IMR-90 (cell line): Measurements from ENCODE around the gene COL15A1. TPM values are rescaled to one million over a fixed set of nuclear protein-coding genes. Genes with fewer than 3 reads are reported as not detected.

ENCODE experiments used
- ATAC-seq: fragments of 200-7000 bp; cut with Tn5 transposase; 2 replicates; pipeline ENCODE4 v1.9.1; 2020; ENCODE audit warnings: low read depth, mild to moderate bottlenecking, moderate library complexity
- BruUV-seq: library from RNA; stranded (reverse); fragments of 400-500 nt; replicated peaks from 2 replicates; lab custom pipeline; 2021; lab: Mats Ljungman, UMichigan
- CTCF ChIA-PET: fragments of 300-600 bp; formaldehyde crosslinking; extraction: SDS; loops from one replicate; lab custom pipeline; 2021; ENCODE audit warnings: antibody characterized with exemption; lab: Yijun Ruan, JAX
- POLR2A ChIA-PET: fragments of 300-600 bp; sonication (Branson Sonifier 250); formaldehyde crosslinking; loops from one replicate; lab custom pipeline; 2022; ENCODE audit warnings: antibody characterized with exemption; ENCODE audit not compliant: unreplicated experiment; lab: Charles Lee
- DNase-seq: peaks from one replicate; pipeline ENCODE4 v3.0.0; 2013
- H2AFZ ChIP-seq: replicated peaks from 2 replicates; pipeline ENCODE3; 2013; ENCODE audit warnings: low read length, mild to moderate bottlenecking; ENCODE audit not compliant: poor library complexity
- H2AK5ac ChIP-seq: 2 replicates; pipeline ENCODE4 v1.6.1; 2013; ENCODE audit warnings: low read depth, low read length, inconsistent platforms
- H2AK9ac ChIP-seq: replicated peaks from 2 replicates; pipeline ENCODE3; 2013; ENCODE audit warnings: mild to moderate bottlenecking, low read depth, low read length, moderate library complexity; ENCODE audit not compliant: poor library complexity
- H2BK120ac ChIP-seq: 2 replicates; pipeline ENCODE4 v1.6.1; 2013; ENCODE audit warnings: low read depth, low read length, inconsistent platforms
- H2BK15ac ChIP-seq: 3 replicates; pipeline ENCODE4 v1.6.1; 2013; ENCODE audit warnings: low read depth, low read length, inconsistent platforms
- H2BK20ac ChIP-seq: 2 replicates; pipeline ENCODE4 v1.6.1; 2013; ENCODE audit warnings: low read depth, mild to moderate bottlenecking, inconsistent platforms, low read length, moderate library complexity
- H2BK5ac ChIP-seq: 2 replicates; pipeline ENCODE4 v1.6.1; 2013; ENCODE audit warnings: mild to moderate bottlenecking, low read depth, low read length, inconsistent platforms; ENCODE audit not compliant: poor library complexity, severe bottlenecking
- H3K14ac ChIP-seq: replicated peaks from 2 replicates; pipeline ENCODE4 v1.6.1; 2013; ENCODE audit warnings: low read depth, low read length, inconsistent platforms
- H3K18ac ChIP-seq: 2 replicates; pipeline ENCODE4 v1.6.1; 2013; ENCODE audit warnings: low read depth, low read length, control low read depth
- H3K23ac ChIP-seq: 2 replicates; pipeline ENCODE4 v1.6.1; 2013; ENCODE audit warnings: low read depth, low read length, inconsistent platforms
- H3K27ac ChIP-seq: 2 replicates; pipeline ENCODE4 v1.5.1; 2013; ENCODE audit warnings: mild to moderate bottlenecking, control low read depth, low read length; ENCODE audit not compliant: insufficient read depth
- H3K27me3 ChIP-seq: 2 replicates; pipeline ENCODE4 v1.6.1; 2013; ENCODE audit warnings: low read length; ENCODE audit not compliant: control insufficient read depth, insufficient read depth
- H3K36me3 ChIP-seq: 2 replicates; pipeline ENCODE4 v1.6.1; 2013; ENCODE audit warnings: low read length, mixed read lengths; ENCODE audit not compliant: control insufficient read depth, insufficient read depth
- H3K4ac ChIP-seq: 2 replicates; pipeline ENCODE4 v1.6.1; 2013; ENCODE audit warnings: low read depth, low read length, inconsistent platforms
- H3K4me1 ChIP-seq: 2 replicates; pipeline ENCODE4 v1.6.1; 2013; ENCODE audit warnings: low read length, mixed read lengths; ENCODE audit not compliant: control insufficient read depth, insufficient read depth
- H3K4me2 ChIP-seq: 2 replicates; pipeline ENCODE4 v1.6.1; 2013; ENCODE audit warnings: low read depth, mild to moderate bottlenecking, control low read depth, low read length, moderate library complexity
- H3K4me3 ChIP-seq: 2 replicates; pipeline ENCODE4 v1.5.1; 2013; ENCODE audit warnings: low read depth, mild to moderate bottlenecking, control low read depth, low read length, moderate library complexity; ENCODE audit not compliant: insufficient read depth
- H3K56ac ChIP-seq: 2 replicates; pipeline ENCODE4 v1.6.1; 2013; ENCODE audit warnings: low read length, inconsistent platforms; ENCODE audit not compliant: insufficient read depth; ENCODE audit errors: extremely low read depth
- H3K79me1 ChIP-seq, 2 experiments: 2 replicates each; pipeline ENCODE4 v1.6.1; 2013; ENCODE audit warnings: low read length in 2 of 2, inconsistent platforms in 1 of 2, low read depth in 1 of 2
- H3K9ac ChIP-seq: 2 replicates; pipeline ENCODE4 v1.6.1; 2013; ENCODE audit warnings: low read depth, low read length, control low read depth
- H3K9me1 ChIP-seq: 2 replicates; pipeline ENCODE4 v1.6.1; 2013; ENCODE audit warnings: low read length, inconsistent platforms; ENCODE audit not compliant: insufficient read depth
- H3K9me3 ChIP-seq: 2 replicates; pipeline ENCODE4 v1.6.1; 2013; ENCODE audit warnings: low read length; ENCODE audit not compliant: control insufficient read depth, insufficient read depth
- H4K20me1 ChIP-seq: 2 replicates; pipeline ENCODE4 v1.6.1; 2013; ENCODE audit warnings: low read length, inconsistent platforms; ENCODE audit not compliant: insufficient read depth
- H4K5ac ChIP-seq: 2 replicates; pipeline ENCODE4 v1.6.1; 2013; ENCODE audit warnings: mild to moderate bottlenecking, low read depth, low read length, control low read depth
- H4K8ac ChIP-seq, 2 experiments: 2 replicates each; pipeline ENCODE4 v1.6.1; 2013; ENCODE audit warnings: low read depth in 2 of 2, low read length in 2 of 2, control low read depth in 1 of 2, inconsistent platforms in 1 of 2
- H4K91ac ChIP-seq: 2 replicates; pipeline ENCODE4 v1.6.1; 2013; ENCODE audit warnings: low read depth, low read length, inconsistent platforms; ENCODE audit not compliant: insufficient read depth
- CEBPB ChIP-seq: IDR thresholded peaks from 2 replicates; pipeline ENCODE4 v1.6.1; 2012; ENCODE audit warnings: low read depth, low read length, improper control_type of control experiment
- CHD1 ChIP-seq: IDR thresholded peaks from 2 replicates; pipeline ENCODE4 v1.6.1; 2012; ENCODE audit warnings: low read depth, low read length, improper control_type of control experiment
- MAFK ChIP-seq: IDR thresholded peaks from 2 replicates; pipeline ENCODE4 v1.6.1; 2012; ENCODE audit warnings: low read depth, low read length, improper control_type of control experiment
- MXI1 ChIP-seq: IDR thresholded peaks from 2 replicates; pipeline ENCODE4 v1.6.1; 2012; ENCODE audit warnings: low read depth, mild to moderate bottlenecking, low read length, moderate library complexity, borderline replicate concordance
- NFE2L2 ChIP-seq: fragments of 150-350 bp; IDR thresholded peaks from 2 replicates; pipeline ENCODE4 v1.6.1; 2016; ENCODE audit warnings: low read depth, mild to moderate bottlenecking, low read length
- POLR2A ChIP-seq: IDR thresholded peaks from 2 replicates; pipeline ENCODE4 v1.6.1; 2012; ENCODE audit warnings: mild to moderate bottlenecking, low read depth, low read length
- RFX5 ChIP-seq: IDR thresholded peaks from 2 replicates; pipeline ENCODE4 v1.8.0; 2012; ENCODE audit warnings: low read depth, mild to moderate bottlenecking, low read length, moderate library complexity
- WGBS, 2 experiments: methylation state at CpG; one replicate each; pipeline versions ENCODE4 v1.1.5 to v1.1.7; 2013; ENCODE audit warnings: missing lambda C conversion rate in 2 of 2; ENCODE audit not compliant: insufficient read length in 1 of 2; ENCODE audit errors: extremely low coverage in 2 of 2; 5-methylcytosine and 5-hydroxymethylcytosine counted together
- dilution Hi-C: fragments of 300-500 bp; cut with HindIII; formaldehyde crosslinking; loops from one replicate; pipeline ENCODE4 v1.14.3; 2018; ENCODE audit warnings: low sequenced_read_pairs; ENCODE audit not compliant: unreplicated experiment
- in situ Hi-C: fragments of 300-500 bp; cut with MboI; formaldehyde crosslinking; loops from 3 replicates; pipeline ENCODE4 v1.14.3; 2019; ENCODE audit warnings: low sequenced_read_pairs, inconsistent platforms, mixed read lengths
- intact Hi-C: fragments of 100-400 bp; cut with micrococcal nuclease; formaldehyde crosslinking; loops from 2 replicates; pipeline ENCODE4 v1.10.0; 2022
- polyA plus RNA-seq, 3 experiments: library from polyadenylated mRNA; depleted of rRNA; stranded (reverse); fragments of >200 nt; gene quantifications; 2 replicates each; pipeline ENCODE4 v1.2.3, GENCODE V29; 2012; ENCODE audit warnings: low replicate concordance in 1 of 3
- total RNA-seq: library from RNA; depleted of rRNA; stranded (reverse); fragments of >200 nt; gene quantifications from 2 replicates; pipeline ENCODE4 v1.2.3, GENCODE V29; 2012
- TF ChIP-seq, protein P1 (sequence below): fragments of 150-350 bp; IDR thresholded peaks from 2 replicates; pipeline ENCODE4 v1.6.1; 2016; ENCODE audit warnings: low read depth, mild to moderate bottlenecking, low read length, moderate library complexity, borderline replicate concordance
- TF ChIP-seq, protein P2 (sequence below): fragments of 150-350 bp; IDR thresholded peaks from 2 replicates; pipeline ENCODE4 v1.6.1; 2017; ENCODE audit warnings: mild to moderate bottlenecking, antibody characterized with exemption, low read length, low read depth

The COL15A1 gene
- total and polyA plus RNA-seq, 2 of the 4 experiments (the other 2 are of a cell fraction) = 2.2 to 3.7 TPM

DNA sequence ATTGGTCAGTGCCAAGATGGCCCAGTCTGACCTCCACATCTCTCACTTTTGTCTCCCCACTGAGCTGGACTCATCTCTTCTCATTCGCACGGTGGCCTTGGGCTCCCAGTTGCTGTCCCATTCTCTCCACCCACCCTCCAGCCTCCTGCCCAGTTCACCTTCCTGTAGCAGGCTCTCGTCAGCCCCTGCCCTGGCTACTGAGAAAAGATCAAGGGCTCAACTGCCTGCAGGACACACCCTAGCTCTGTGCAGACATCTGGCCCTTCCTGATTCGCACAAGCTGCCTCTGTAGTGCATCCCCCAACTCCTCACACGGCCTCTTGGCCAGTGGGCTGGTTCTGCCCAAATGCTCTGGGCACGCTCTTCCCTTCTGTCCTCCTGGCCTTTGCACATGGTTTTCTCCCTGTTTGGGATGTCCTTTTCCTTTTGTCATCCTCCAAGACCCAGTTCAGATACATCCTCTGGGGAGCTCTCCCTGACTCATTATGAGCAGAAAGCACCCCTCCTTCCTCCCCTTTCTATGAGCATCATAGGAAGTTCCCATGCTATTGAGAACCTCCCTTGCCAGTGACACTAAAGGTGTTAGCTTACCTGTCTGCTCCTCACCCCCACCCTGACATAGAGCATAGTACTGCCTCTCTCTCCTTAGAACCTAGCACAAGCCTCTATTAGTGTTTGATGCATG lies 82.7 kb downstream of the COL15A1 start:
- peak overlapping the region; percentile 55 for H2BK5ac ChIP-seq
- peak overlapping the region; percentile 94 for H4K5ac ChIP-seq
- ATAC-seq (no peak), DNase-seq (no peak)
- H2AK9ac ChIP-seq = peak overlapping the region; percentile 32
- H2BK15ac ChIP-seq = peak overlapping the region; percentile 86
- intact Hi-C loops = no loop called here
- peaks cover 44% of the 10 kb centered on the region for H3K4me1 ChIP-seq
- H4K8ac ChIP-seq = peak overlapping the region; percentile 39 to 57
- H3K9ac ChIP-seq = no peak overlapping the region
- 86% methylated on average over 3 of the region's 6 CpGs; no CpG with 5 or more reads in 1 of the 2 experiments for WGBS, 2 experiments
- peak overlapping the region; percentile 82 for H2AK5ac ChIP-seq
- peak overlapping the region; percentile 70 for H3K14ac ChIP-seq
- POLR2A ChIA-PET = no interaction called here
- BruUV-seq = no TSS peak
- H3K9me1 ChIP-seq = peaks cover 29% of the 10 kb centered on the region
- peaks cover 4 to 6% of the 10 kb centered on the region in 2 experiments; a peak in 2 of 4 replicates for H3K79me1 ChIP-seq
- H4K91ac ChIP-seq = peak overlapping the region; percentile 92
- dilution Hi-C loops = no loop called here
- peak overlapping the region; percentile 98 for H3K18ac ChIP-seq
- H2BK120ac ChIP-seq = peak overlapping the region; percentile 91
- H3K23ac ChIP-seq = no peak overlapping the region
- no peak for TF ChIP-seq CEBPB
- no peak for TF ChIP-seq MXI1
- TF ChIP-seq MAFK = no peak
- no peak for TF ChIP-seq NFE2L2
- TF ChIP-seq, protein P1, sequence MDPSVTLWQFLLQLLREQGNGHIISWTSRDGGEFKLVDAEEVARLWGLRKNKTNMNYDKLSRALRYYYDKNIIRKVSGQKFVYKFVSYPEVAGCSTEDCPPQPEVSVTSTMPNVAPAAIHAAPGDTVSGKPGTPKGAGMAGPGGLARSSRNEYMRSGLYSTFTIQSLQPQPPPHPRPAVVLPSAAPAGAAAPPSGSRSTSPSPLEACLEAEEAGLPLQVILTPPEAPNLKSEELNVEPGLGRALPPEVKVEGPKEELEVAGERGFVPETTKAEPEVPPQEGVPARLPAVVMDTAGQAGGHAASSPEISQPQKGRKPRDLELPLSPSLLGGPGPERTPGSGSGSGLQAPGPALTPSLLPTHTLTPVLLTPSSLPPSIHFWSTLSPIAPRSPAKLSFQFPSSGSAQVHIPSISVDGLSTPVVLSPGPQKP = no peak
- no peak for TF ChIP-seq RFX5
- TF ChIP-seq CHD1 = no peak
- TF ChIP-seq, protein P2, sequence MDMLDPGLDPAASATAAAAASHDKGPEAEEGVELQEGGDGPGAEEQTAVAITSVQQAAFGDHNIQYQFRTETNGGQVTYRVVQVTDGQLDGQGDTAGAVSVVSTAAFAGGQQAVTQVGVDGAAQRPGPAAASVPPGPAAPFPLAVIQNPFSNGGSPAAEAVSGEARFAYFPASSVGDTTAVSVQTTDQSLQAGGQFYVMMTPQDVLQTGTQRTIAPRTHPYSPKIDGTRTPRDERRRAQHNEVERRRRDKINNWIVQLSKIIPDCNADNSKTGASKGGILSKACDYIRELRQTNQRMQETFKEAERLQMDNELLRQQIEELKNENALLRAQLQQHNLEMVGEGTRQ = no peak
- no peak for TF ChIP-seq POLR2A
- H3K27me3 ChIP-seq = no peaks in the 10 kb centered on the region
- CTCF ChIA-PET = interaction anchor here (0.6 kb wide), 1 partner anchor 797 kb away, joined by 3 read pairs; no protein-coding TSS in a partner anchor
- H3K27ac ChIP-seq = peak overlapping the region; percentile 68
- H3K4me2 ChIP-seq = no peak overlapping the region
- in situ Hi-C loops = no loop called here
- no peak overlapping the region for H2AFZ ChIP-seq
- H3K9me3 ChIP-seq = no peaks in the 10 kb centered on the region
- H3K4me3 ChIP-seq = no peak overlapping the region
- no peak overlapping the region for H3K56ac ChIP-seq
- peaks cover 40% of the 10 kb centered on the region for H3K36me3 ChIP-seq
- H3K4ac ChIP-seq = peak overlapping the region; percentile 63
- no peaks in the 10 kb centered on the region for H4K20me1 ChIP-seq
- H2BK20ac ChIP-seq = peak overlapping the region; percentile 44
